SIG-M5 treated with dmso at 0.1 percent for 504 hours (cell line): ENCODE data around the gene TOR1AIP1.
A peak's percentile ranks its signal among the peaks of the same experiment; 100 is the strongest.
"Not testable (repeated sequence)": the region's sequence is repeated elsewhere in the genome, so short reads cannot be mapped to it uniquely, and the experiment has no call there.

Experiments
- DNase-seq: peaks from one replicate; lab custom pipeline; 2025; ENCODE audit not compliant: unreplicated experiment; lab: John Stamatoyannopoulos, UW

The TOR1AIP1 gene

GRCh38 chr1:179935909-179936496 is 53.9 kb downstream of the TOR1AIP1 start:
- no peak for DNase-seq

- no peak for DNase-seq
Measured at GRCh38 chr1:179937668-179938254, 55.7 kb downstream of the TOR1AIP1 start.

GRCh38 chr1:179938752-179939151 is 56.7 kb downstream of the TOR1AIP1 start:
- no peak for DNase-seq

GRCh38 chr1:179939941-179940340 is 57.9 kb downstream of the TOR1AIP1 start:
- DNase-seq, result no peak

GRCh38 chr1:179941454-179941853 is 59.4 kb downstream of the TOR1AIP1 start:
- no peak for DNase-seq

- DNase-seq, result peak; percentile 61
Measured at GRCh38 chr1:179950651-179951050, 68.6 kb downstream of the TOR1AIP1 start.

GRCh38 chr1:179951383-179952144 is 69.5 kb downstream of the TOR1AIP1 start:
- peak; percentile 76 for DNase-seq

GRCh38 chr1:179952186-179952585 is 70.1 kb downstream of the TOR1AIP1 start:
- peak; percentile 95 for DNase-seq

GRCh38 chr1:179953974-179954492 is 71.9 kb downstream of the TOR1AIP1 start:
- DNase-seq, result peak; percentile 91

- peak; percentile 100 for DNase-seq
Measured at GRCh38 chr1:179954493-179955286, 72.6 kb downstream of the TOR1AIP1 start, which contains the start of gene CEP350. CEP350 (plus strand) TSS chr1:179954810; CDS start chr1:179986182, 31,372 bp downstream.

GRCh38 chr1:179955287-179955680 is 73.2 kb downstream of the TOR1AIP1 start:
- DNase-seq, result peak; percentile 70

GRCh38 chr1:179955731-179956130 is 73.6 kb downstream of the TOR1AIP1 start:
- DNase-seq, result peak; percentile 81

- DNase-seq, result no peak
Measured at GRCh38 chr1:179958359-179958758, 76.3 kb downstream of the TOR1AIP1 start.

- DNase-seq, result not testable (repeated sequence)
Measured at GRCh38 chr1:179962168-179962567, 80.1 kb downstream of the TOR1AIP1 start.

- no peak for DNase-seq
Measured at GRCh38 chr1:179966551-179966950, 84.5 kb downstream of the TOR1AIP1 start.

- DNase-seq, result no peak
Measured at GRCh38 chr1:179968284-179968993, 86.4 kb downstream of the TOR1AIP1 start.

- no peak for DNase-seq
Measured at GRCh38 chr1:179968994-179969919, 87.2 kb downstream of the TOR1AIP1 start.
